Endothelial cell (in vitro differentiated cells): ENCODE results near the gene RBP4. TPM values are rescaled to one million over a fixed set of nuclear protein-coding genes. Genes with fewer than 3 reads are reported as not detected.

Source experiments
- DNase-seq: peaks from one replicate; pipeline ENCODE4 v3.0.0; 2021; ENCODE audit warnings: low spot score
- H3K27ac Mint-ChIP-seq: one replicate; pipeline ENCODE4 v1.8.0; 2021; ENCODE audit warnings: mixed read lengths, inconsistent platforms; ENCODE audit not compliant: unreplicated experiment
- H3K27me3 Mint-ChIP-seq: one replicate; pipeline ENCODE4 v1.8.0; 2021; ENCODE audit warnings: mild to moderate bottlenecking, moderate library complexity, mixed read lengths, inconsistent platforms; ENCODE audit not compliant: unreplicated experiment
- H3K36me3 Mint-ChIP-seq: one replicate; pipeline ENCODE4 v1.8.0; 2021; ENCODE audit warnings: mild to moderate bottlenecking, low read depth, mixed read lengths, inconsistent platforms; ENCODE audit not compliant: unreplicated experiment
- H3K4me1 Mint-ChIP-seq: one replicate; pipeline ENCODE4 v1.8.0; 2021; ENCODE audit warnings: mild to moderate bottlenecking, mixed read lengths, inconsistent platforms; ENCODE audit not compliant: unreplicated experiment
- H3K4me3 Mint-ChIP-seq: one replicate; pipeline ENCODE4 v1.8.0; 2021; ENCODE audit warnings: mild to moderate bottlenecking, mixed read lengths, inconsistent platforms; ENCODE audit not compliant: unreplicated experiment
- H3K9me3 Mint-ChIP-seq: one replicate; pipeline ENCODE4 v1.8.0; 2021; ENCODE audit warnings: mixed read lengths, inconsistent platforms; ENCODE audit not compliant: unreplicated experiment
- CTCF ChIP-seq: fragments of 200-600 bp; sonication (generic); IDR thresholded peaks from one replicate; pipeline ENCODE4 v1.5.0; 2021; ENCODE audit warnings: antibody characterized with exemption; ENCODE audit not compliant: unreplicated experiment
- total RNA-seq: library from RNA; stranded (reverse); fragmentation: NEBNext Ultra II Directional; extraction: Animal tissue kit (Norgen Biotek cat#: 25700); gene quantifications from one replicate; pipeline ENCODE4 v1.2.1, GENCODE V29; 2021; ENCODE audit not compliant: unreplicated experiment

Gene RBP4
- total RNA-seq, 1 donor from 2014 or later = not detected

GRCh38 chr10:93593254-93593653, 7.8 kb downstream of the RBP4 start:
- H3K36me3 Mint-ChIP-seq = no peaks in the 10 kb centered on the region
- H3K27ac Mint-ChIP-seq = no peak overlapping the region
- TF ChIP-seq CTCF = no peak
- DNase-seq = no peak
- no peaks in the 10 kb centered on the region for H3K4me1 Mint-ChIP-seq
- no peaks in the 10 kb centered on the region for H3K9me3 Mint-ChIP-seq
- H3K4me3 Mint-ChIP-seq = no peak overlapping the region
- H3K27me3 Mint-ChIP-seq = peaks cover 10% of the 10 kb centered on the region

- H3K9me3 Mint-ChIP-seq = no peaks in the 10 kb centered on the region
- no peak for DNase-seq
- peaks cover 10% of the 10 kb centered on the region for H3K27me3 Mint-ChIP-seq
- H3K36me3 Mint-ChIP-seq = no peaks in the 10 kb centered on the region
- TF ChIP-seq CTCF = no peak
- no peaks in the 10 kb centered on the region for H3K4me1 Mint-ChIP-seq
- no peak overlapping the region for H3K27ac Mint-ChIP-seq
- no peak overlapping the region for H3K4me3 Mint-ChIP-seq
These were observed 9.8 kb downstream of the RBP4 start for GRCh38 chr10:93591065-93591808.

GRCh38 chr10:93590638-93591037, 10.4 kb downstream of the RBP4 start:
- TF ChIP-seq CTCF = no peak
- no peaks in the 10 kb centered on the region for H3K9me3 Mint-ChIP-seq
- H3K4me1 Mint-ChIP-seq = no peaks in the 10 kb centered on the region
- H3K36me3 Mint-ChIP-seq = no peaks in the 10 kb centered on the region
- DNase-seq = no peak
- H3K4me3 Mint-ChIP-seq = no peak overlapping the region
- H3K27me3 Mint-ChIP-seq = peaks cover 10% of the 10 kb centered on the region
- H3K27ac Mint-ChIP-seq = no peak overlapping the region

- no peaks in the 10 kb centered on the region for H3K4me1 Mint-ChIP-seq
- H3K36me3 Mint-ChIP-seq = no peaks in the 10 kb centered on the region
- no peak overlapping the region for H3K4me3 Mint-ChIP-seq
- no peak for DNase-seq
- no peaks in the 10 kb centered on the region for H3K9me3 Mint-ChIP-seq
- peaks cover 10% of the 10 kb centered on the region for H3K27me3 Mint-ChIP-seq
- no peak for TF ChIP-seq CTCF
- H3K27ac Mint-ChIP-seq = no peak overlapping the region
These were observed 11.1 kb downstream of the RBP4 start for GRCh38 chr10:93589648-93590562.

GRCh38 chr10:93584445-93584844, 16.6 kb downstream of the RBP4 start:
- Mint-ChIP-seq H3K4me3 (no peak overlapping the region), H3K27me3 (peaks cover 8% of the 10 kb centered on the region), H3K4me1 (no peaks in the 10 kb centered on the region), H3K9me3 (no peaks in the 10 kb centered on the region), H3K27ac (no peak overlapping the region), H3K36me3 (no peaks in the 10 kb centered on the region)
- TF ChIP-seq CTCF = no peak
- DNase-seq = no peak
